ENCODE results near the gene GNG7. TPM values are rescaled to one million over a fixed set of nuclear protein-coding genes. Genes with fewer than 3 reads are reported as not detected.

GNG7 gene
- total and polyA plus RNA-seq, 10 of the 15 experiments (the other 5 are each of a cell fraction or from before 2014, with no cell fraction given), result 1.9 to 13.6 (median 6.5) TPM

DNA sequence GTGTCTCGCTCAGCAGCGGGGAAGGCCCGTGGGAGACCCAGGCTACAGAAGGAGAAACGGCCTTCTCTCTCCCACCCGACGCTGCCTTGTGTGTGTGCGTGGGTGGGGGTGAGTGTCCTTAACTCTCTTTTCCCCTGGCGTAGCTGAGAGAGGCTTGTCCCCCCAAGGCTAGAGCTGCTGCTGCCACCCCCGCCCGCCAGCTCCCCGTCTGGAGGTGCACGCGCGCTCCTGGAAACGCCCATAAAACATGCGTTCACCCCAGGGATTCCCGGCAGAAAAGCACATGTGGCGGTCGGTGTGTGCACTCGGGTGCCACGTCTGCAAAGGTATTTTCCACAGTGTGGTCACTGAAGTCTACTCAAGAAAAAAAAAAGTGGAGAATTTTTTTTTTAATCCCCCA lies 190.5 kb downstream of the GNG7 start (continued):
- TF ChIP-seq EED (IDR thresholded peaks at IDR 0.05; ENCODE audit: low read depth) (0 out of 2 replicates have a peak, but pooled peaks have one; percentile 20), FOXM1 (IDR thresholded peaks at IDR 0.05; ENCODE audit: low read depth, low read length) (no peak), JUND (IDR thresholded peaks at IDR 0.05; ENCODE audit: low read depth, low read length) (no peak), CBX5 (IDR thresholded peaks at IDR 0.05; ENCODE audit: low read depth) (no peak), RAD21 (IDR thresholded peaks at IDR 0.05; ENCODE audit: insufficient read depth, low read depth, low read length) (no peak), PAX5 (IDR thresholded peaks at IDR 0.05; ENCODE audit: borderline replicate concordance, low read depth, low read length) (0 out of 2 replicates have a peak, but pooled peaks have one; percentile 9), KDM1A (IDR thresholded peaks at IDR 0.05; ENCODE audit: borderline replicate concordance) (no peak), PAX8 (IDR thresholded peaks at IDR 0.05) (no peak), SMAD5 (IDR thresholded peaks at IDR 0.05; ENCODE audit: low read depth) (no peak), CHD4 (IDR thresholded peaks at IDR 0.05) (no peak), RELA (IDR thresholded peaks at IDR 0.05; ENCODE audit: borderline replicate concordance, partially characterized antibody) (no peak), EGR1 (IDR thresholded peaks at IDR 0.05; ENCODE audit: borderline replicate concordance in 1 of 2, low read depth in 2 of 2, low read length in 2 of 2) (peak in 1 of 2 experiments; percentile 81; a peak in 2 of 3 replicates), ESRRA (IDR thresholded peaks at IDR 0.05; ENCODE audit: low read length) (no peak), CREM (IDR thresholded peaks at IDR 0.05; ENCODE audit: low read depth) (peak; percentile 56; the same call in 1 of the 2 replicates), SP1 (IDR thresholded peaks at IDR 0.05; ENCODE audit: low read depth, low read length) (no peak), ZNF384 (IDR thresholded peaks at IDR 0.05; ENCODE audit: borderline replicate concordance, low read depth, low read length) (peak; percentile 71; the same call in 1 of the 2 replicates), FOS (IDR thresholded peaks at IDR 0.05; ENCODE audit: borderline replicate concordance, extremely low read depth, insufficient read length) (no peak), MXI1 (IDR thresholded peaks at IDR 0.05; ENCODE audit: low read depth, low read length) (no peak), NFYB (IDR thresholded peaks at IDR 0.05; ENCODE audit: insufficient read depth, low read depth, low read length) (no peak), ETV6 (conservative IDR thresholded peaks at IDR 0.05 in 1 of 2, IDR thresholded peaks at IDR 0.05 in 1 of 2; ENCODE audit: borderline replicate concordance in 1 of 2, low read depth in 1 of 2) (no peak), BHLHE40 (IDR thresholded peaks at IDR 0.05; ENCODE audit: borderline replicate concordance in 1 of 2, low read depth in 2 of 2, low read length in 1 of 2) (peak; percentile 69 to 81; a peak in 3 of 4 replicates), ATF7 (IDR thresholded peaks at IDR 0.05; ENCODE audit: low read depth) (0 out of 2 replicates have a peak, but pooled peaks have one; percentile 26)
- TF ChIP-seq, protein P1, sequence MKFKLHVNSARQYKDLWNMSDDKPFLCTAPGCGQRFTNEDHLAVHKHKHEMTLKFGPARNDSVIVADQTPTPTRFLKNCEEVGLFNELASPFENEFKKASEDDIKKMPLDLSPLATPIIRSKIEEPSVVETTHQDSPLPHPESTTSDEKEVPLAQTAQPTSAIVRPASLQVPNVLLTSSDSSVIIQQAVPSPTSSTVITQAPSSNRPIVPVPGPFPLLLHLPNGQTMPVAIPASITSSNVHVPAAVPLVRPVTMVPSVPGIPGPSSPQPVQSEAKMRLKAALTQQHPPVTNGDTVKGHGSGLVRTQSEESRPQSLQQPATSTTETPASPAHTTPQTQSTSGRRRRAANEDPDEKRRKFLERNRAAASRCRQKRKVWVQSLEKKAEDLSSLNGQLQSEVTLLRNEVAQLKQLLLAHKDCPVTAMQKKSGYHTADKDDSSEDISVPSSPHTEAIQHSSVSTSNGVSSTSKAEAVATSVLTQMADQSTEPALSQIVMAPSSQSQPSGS (IDR thresholded peaks at IDR 0.05; ENCODE audit: low read length), result no peak
- TF ChIP-seq, protein P2, sequence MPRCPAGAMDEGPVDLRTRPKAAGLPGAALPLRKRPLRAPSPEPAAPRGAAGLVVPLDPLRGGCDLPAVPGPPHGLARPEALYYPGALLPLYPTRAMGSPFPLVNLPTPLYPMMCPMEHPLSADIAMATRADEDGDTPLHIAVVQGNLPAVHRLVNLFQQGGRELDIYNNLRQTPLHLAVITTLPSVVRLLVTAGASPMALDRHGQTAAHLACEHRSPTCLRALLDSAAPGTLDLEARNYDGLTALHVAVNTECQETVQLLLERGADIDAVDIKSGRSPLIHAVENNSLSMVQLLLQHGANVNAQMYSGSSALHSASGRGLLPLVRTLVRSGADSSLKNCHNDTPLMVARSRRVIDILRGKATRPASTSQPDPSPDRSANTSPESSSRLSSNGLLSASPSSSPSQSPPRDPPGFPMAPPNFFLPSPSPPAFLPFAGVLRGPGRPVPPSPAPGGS (IDR thresholded peaks at IDR 0.05; ENCODE audit: borderline replicate concordance, insufficient read depth, low read depth, low read length, poor library complexity, severe bottlenecking), result no peak
- TF ChIP-seq, protein P3, sequence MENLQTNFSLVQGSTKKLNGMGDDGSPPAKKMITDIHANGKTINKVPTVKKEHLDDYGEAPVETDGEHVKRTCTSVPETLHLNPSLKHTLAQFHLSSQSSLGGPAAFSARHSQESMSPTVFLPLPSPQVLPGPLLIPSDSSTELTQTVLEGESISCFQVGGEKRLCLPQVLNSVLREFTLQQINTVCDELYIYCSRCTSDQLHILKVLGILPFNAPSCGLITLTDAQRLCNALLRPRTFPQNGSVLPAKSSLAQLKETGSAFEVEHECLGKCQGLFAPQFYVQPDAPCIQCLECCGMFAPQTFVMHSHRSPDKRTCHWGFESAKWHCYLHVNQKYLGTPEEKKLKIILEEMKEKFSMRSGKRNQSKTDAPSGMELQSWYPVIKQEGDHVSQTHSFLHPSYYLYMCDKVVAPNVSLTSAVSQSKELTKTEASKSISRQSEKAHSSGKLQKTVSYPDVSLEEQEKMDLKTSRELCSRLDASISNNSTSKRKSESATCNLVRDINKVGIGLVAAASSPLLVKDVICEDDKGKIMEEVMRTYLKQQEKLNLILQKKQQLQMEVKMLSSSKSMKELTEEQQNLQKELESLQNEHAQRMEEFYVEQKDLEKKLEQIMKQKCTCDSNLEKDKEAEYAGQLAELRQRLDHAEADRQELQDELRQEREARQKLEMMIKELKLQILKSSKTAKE (IDR thresholded peaks at IDR 0.05; ENCODE audit: low read depth, poor library complexity, severe bottlenecking), result no peak
- TF ChIP-seq, protein P4, sequence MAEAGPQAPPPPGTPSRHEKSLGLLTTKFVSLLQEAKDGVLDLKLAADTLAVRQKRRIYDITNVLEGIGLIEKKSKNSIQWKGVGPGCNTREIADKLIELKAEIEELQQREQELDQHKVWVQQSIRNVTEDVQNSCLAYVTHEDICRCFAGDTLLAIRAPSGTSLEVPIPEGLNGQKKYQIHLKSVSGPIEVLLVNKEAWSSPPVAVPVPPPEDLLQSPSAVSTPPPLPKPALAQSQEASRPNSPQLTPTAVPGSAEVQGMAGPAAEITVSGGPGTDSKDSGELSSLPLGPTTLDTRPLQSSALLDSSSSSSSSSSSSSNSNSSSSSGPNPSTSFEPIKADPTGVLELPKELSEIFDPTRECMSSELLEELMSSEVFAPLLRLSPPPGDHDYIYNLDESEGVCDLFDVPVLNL (IDR thresholded peaks at IDR 0.05; ENCODE audit: low read depth, low read length), result no peak

Measured in GM12878 (cell line).